ENCODE results near the gene SLC25A2.
A peak's percentile ranks its signal among the peaks of the same experiment; 100 is the strongest.

SLC25A2 gene

DNA sequence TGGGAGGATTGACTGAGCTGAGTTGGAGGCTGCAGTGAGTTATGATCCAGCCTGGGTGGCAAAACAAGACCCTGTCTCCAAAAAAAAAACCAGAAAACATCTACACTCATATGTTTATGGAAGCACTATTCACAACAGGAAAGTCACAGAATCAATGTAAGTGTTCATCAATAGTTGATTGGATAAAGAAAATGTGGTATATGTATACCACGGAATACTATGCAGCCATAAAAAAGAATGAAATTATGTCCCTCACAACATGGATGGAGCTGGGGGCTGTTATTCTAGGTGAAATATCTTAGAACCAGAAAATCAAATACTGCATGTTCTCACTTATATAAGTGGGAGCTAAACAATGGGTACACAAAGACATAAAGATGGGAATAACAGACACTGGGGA lies 2.8 kb upstream of the SLC25A2 start:
- DNase-seq = no peak

DNA sequence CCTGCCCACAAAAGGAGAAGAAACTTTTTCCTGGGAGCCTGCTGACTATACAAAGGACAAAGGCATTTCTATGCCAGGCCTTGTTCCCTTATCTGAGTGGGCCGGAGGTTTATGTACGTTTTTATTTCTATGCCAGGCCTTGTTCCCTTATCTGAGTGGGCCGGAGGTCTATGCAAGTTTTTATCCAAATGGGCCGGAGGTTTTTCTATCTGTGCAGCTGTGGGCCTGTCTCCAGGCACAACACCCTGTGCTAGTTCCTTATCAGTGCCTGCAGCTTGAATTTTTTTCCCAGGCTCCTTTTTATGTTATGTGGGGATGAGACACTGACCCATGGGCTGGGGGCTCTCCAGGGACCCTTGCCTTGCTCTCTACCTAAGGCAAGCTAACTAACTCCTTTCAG lies 5.5 kb downstream of the SLC25A2 start:
- no peak for DNase-seq

DNA sequence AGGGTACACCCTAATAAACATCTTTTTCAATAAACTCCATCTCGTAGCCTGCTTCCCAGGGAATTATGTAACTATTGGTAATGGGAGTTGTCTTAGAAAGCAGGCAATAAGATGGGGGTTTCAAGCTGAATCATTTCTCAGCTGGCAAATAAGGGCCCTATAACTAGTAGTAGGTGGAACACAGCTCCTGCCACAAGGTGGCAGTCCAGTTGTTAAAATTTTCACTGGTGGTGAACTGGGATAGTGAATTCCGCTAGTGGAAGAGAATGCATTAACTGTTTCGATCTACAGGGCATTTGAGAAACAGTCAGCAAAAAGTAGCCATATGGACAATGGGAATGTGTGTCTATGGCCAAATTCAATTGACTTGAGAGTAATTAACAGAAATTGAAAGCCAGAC lies 30.9 kb downstream of the SLC25A2 start:
- no peak for DNase-seq

GRCh38 chr5:141269195-141269594 lies 34.7 kb downstream of the SLC25A2 start:
- DNase-seq = no peak

- DNase-seq = no peak
Observed at GRCh38 chr5:141261238-141261546, 42.7 kb downstream of the SLC25A2 start.

- DNase-seq = peak; percentile 3
Observed at GRCh38 chr5:141260458-141261237, 43.2 kb downstream of the SLC25A2 start.

DNA sequence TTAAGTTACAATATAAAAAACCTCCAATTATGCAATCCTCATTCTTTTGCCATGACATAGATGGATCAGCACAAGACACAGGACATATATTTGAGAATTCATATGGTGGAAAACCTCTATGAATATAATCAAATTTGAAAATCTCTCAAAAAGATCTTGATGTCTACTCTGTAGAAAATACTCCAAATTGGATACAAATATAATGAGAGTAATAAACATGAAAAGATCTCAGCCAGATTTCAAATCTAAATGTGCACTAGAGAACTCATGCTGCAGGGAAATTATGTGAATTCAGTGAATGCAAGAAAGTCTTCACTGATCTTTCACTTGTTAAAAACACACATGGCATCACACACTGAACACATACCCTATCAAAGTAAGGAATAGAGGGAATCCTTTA lies 44.9 kb downstream of the SLC25A2 start:
- no peak for DNase-seq

GRCh38 chr5:141258464-141258863 lies 45.4 kb downstream of the SLC25A2 start:
- no peak for DNase-seq
